D721Med (cell line): ENCODE measurements around the gene OGFR.

Experiments
- DNase-seq: peaks from one replicate; pipeline ENCODE4 v3.0.0; 2011; ENCODE audit warnings: low spot score; ENCODE audit not compliant: insufficient read length
- FAIRE-seq: peaks from 2 replicates; lab custom pipeline; 2011; peaks lifted over from hg19 to GRCh38; lab: Jason Lieb, UNC
- TF ChIP-seq, protein P1 (sequence below): IDR thresholded peaks from 2 replicates; pipeline ENCODE4 v1.5.1; 2012; ENCODE audit warnings: mild to moderate bottlenecking, control low read depth; ENCODE audit not compliant: insufficient read depth; ENCODE audit errors: missing control alignments

The OGFR gene

DNA sequence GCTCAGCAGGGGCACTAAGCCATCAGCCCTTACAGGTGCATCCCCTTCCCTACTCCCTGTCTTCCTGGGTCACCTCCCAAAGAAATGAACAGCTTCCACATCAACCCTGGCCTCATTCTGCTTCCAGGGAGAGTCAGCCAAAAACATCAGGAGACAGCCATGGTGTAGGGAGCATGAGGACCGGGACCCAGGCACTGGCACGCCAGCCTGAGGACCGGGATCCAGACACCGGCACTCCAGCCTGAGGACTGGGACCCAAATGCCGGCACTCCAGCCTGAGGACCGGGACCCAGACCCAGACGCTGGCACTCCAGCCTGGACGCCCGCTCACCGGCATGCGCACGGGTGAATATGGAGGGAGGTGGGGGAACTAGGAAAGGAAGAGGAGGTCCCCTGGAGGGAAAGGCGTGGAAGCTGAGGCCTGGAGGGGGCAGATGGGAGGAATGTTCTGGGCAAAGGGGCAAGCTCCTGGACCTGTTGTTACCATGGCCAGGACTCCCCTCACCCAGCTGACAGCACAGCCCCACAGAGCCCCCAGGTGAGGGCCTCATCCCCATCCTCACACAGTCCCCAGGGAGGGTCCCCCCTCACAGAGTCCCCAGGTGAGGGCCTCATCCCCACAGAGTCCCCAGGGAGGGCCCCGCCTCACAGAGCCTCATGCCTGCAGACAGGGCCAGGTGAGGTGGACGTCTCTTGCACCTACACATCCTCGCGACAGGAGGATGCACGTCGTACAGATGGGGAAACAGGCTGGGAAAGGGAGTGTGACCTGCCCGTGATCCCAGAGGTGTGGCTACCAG lies 34.3 kb upstream of the OGFR start:
- DNase-seq, result no peak
- no peak for FAIRE-seq
- TF ChIP-seq, protein P1, sequence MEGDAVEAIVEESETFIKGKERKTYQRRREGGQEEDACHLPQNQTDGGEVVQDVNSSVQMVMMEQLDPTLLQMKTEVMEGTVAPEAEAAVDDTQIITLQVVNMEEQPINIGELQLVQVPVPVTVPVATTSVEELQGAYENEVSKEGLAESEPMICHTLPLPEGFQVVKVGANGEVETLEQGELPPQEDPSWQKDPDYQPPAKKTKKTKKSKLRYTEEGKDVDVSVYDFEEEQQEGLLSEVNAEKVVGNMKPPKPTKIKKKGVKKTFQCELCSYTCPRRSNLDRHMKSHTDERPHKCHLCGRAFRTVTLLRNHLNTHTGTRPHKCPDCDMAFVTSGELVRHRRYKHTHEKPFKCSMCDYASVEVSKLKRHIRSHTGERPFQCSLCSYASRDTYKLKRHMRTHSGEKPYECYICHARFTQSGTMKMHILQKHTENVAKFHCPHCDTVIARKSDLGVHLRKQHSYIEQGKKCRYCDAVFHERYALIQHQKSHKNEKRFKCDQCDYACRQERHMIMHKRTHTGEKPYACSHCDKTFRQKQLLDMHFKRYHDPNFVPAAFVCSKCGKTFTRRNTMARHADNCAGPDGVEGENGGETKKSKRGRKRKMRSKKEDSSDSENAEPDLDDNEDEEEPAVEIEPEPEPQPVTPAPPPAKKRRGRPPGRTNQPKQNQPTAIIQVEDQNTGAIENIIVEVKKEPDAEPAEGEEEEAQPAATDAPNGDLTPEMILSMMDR, result no peak

DNA sequence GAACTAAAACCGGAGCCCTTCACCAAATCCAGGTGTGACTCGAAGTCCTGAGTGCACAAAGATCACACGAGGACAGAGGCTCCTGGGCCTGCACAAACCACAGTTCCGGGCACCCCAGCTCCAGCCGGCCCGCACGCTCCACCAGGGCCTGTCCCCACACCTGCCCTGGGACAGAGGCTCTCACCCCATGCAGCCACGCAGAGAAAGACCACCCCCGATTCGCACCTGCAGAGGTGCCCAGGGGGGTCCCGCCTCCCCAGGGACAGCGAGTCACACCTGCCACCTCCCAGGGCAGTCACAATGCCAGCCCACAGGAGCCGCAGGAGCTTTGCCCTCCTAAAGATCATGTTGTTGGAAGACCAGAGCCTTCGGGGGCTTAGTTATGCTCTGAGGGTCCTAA lies 33.7 kb upstream of the OGFR start:
- DNase-seq (no peak), FAIRE-seq (no peak)
- TF ChIP-seq, protein P1, result no peak

GRCh38 chr20:62771396-62772102 lies 33.1 kb upstream of the OGFR start:
- FAIRE-seq, result no peak
- TF ChIP-seq, protein P1, result no peak
- no peak for DNase-seq

- no peak for DNase-seq
- TF ChIP-seq, protein P1, result no peak
- FAIRE-seq, result no peak
These were observed 32.5 kb upstream of the OGFR start for GRCh38 chr20:62772103-62772611.

- TF ChIP-seq, protein P1, result no peak
- no peak for FAIRE-seq
These were observed 32.0 kb upstream of the OGFR start for GRCh38 chr20:62772619-62772989.

GRCh38 chr20:62772990-62773844 lies 31.4 kb upstream of the OGFR start:
- FAIRE-seq (no peak), DNase-seq (no peak)
- TF ChIP-seq, protein P1, result no peak

More at GRCh38 chr20:62772619-62772989, 32.0 kb upstream of the OGFR start:
- DNase-seq, result no peak
